DMS 273 (cell line): ENCODE data around the gene FBXL7.

Source experiments
- DNase-seq: peaks from one replicate; lab custom pipeline; 2025; ENCODE audit not compliant: unreplicated experiment; lab: John Stamatoyannopoulos, UW

FBXL7 gene

DNA sequence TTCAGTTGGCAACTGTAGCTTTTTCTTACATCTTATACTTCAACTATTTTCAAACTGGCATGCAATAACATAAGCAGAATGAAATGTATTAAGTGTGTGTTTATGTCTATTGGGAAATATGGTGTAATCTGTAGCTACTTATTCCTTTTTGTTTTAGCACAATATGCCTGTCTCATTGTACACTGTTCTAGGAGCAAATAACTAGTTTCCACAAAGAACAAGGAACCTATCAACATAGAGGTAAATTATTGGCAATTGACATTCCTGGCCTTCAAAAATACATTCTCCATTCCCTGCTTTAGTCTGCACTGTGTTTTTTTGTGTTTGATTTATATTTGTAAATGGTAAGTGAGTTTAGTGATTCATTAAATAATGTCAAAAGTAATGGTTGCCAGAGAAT lies 75.7 kb downstream of the FBXL7 start:
- DNase-seq, result no peak

DNA sequence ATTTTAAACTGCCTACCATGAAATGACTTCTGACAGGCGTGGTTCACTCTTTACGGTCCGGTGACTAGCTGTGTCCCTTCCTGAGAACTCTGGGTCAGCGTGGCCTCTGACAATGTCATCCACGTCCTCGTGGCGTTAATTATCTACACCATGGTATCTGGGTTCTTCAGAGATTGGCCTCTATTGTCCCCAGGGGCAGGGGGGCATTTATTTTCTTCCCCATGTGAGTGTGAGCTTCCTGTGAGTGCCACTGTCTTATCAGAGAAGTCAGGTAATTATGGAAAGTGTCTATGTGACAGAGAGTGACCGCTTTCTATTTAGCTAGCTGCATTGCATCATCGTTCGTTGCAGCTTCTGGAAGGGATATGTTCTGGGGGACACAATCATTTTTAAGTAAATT lies 77.2 kb downstream of the FBXL7 start:
- DNase-seq, result no peak

DNA sequence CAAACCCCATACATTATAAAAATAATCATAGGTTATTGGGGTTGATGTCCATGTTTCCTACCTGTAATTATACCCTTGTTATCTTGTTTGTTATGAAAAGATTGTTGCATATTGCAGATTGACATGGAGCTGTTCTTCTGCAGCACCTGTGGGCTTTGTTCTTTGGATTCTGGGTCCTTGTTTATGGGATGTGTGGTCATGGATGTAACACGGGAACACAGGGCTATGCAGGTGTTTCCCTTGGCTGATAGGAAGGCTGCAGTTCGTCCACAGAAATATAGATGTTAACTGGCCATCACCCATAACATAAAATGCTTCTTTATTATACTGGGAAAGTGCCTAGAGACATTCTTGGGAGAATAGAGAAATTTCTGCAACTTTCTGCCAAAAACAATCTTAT lies 77.9 kb downstream of the FBXL7 start:
- no peak for DNase-seq

DNA sequence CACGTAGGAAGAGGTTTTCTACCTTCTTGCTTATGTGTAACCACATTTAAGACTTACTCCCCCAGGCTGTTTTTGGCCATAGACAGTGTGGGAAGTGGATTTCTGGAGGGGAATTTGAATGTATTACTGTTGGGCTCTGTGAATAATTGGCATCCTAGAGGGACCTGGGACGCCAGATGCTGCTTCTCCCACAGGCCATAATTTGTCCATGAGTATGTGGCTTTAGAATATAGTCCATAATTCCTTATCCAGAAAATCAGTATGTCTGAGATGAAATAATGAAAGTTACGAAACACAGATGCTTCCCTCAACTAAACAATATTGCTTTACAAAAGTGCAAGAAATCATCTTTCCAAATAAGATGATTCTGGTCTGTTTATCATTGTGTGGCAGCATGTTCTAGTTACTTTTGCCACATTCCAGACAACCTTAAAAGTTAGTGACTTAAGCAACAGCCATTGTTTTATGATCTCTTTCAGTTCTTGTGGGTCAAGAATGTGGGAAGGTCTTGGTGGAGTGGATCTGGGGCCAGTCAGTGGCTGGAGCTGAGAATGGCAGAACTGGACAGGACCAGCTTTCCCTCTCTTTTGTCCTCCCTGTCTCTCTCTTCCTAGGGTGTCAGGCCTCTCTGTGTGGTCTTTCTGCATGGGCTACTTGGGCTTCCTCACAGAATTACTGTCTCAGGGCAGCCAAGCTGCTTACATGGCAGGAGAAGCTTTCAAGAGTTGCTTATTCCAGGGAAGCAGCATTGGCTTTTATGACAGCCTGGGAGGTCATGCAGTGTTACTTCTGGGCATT lies 79.4 kb downstream of the FBXL7 start:
- peak; percentile 21 for DNase-seq

DNA sequence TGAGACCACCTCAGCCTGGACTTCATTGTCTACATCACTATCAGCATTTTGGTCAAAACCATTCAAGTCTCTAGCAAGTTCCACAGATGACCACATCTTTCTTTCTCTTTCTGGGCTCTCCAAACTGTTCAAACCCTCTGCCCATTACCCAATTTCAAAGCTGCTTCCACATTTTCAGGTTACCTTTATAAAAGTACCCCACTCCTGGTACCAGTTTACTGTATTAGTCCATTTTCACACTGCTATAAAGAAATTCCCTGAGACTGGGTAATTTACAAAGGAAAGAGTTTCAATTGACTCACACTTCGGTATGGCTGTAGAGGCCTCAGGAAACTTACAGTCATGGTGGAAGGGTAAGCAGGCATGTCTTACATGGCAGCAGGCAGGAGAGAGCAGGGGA lies 84.5 kb downstream of the FBXL7 start:
- no peak for DNase-seq

DNA sequence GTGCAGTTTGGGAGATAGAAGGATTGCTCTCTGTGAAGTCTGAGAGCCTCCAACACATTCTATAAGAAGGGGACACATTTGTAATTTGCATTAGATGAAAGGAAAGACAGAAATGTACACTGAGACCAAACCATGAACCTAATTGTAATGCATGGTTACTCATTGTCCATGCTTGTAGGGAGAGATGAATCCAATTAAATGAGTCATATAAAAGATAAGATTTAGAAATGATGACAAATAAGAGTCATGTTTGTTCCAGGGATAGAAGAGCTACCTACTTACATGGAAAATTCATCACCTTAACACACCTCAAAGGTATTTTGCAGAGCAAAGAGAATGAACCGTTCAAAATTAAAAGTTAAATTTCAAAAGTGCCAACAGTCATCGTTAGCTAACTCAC lies 85.1 kb downstream of the FBXL7 start:
- DNase-seq, result no peak

DNA sequence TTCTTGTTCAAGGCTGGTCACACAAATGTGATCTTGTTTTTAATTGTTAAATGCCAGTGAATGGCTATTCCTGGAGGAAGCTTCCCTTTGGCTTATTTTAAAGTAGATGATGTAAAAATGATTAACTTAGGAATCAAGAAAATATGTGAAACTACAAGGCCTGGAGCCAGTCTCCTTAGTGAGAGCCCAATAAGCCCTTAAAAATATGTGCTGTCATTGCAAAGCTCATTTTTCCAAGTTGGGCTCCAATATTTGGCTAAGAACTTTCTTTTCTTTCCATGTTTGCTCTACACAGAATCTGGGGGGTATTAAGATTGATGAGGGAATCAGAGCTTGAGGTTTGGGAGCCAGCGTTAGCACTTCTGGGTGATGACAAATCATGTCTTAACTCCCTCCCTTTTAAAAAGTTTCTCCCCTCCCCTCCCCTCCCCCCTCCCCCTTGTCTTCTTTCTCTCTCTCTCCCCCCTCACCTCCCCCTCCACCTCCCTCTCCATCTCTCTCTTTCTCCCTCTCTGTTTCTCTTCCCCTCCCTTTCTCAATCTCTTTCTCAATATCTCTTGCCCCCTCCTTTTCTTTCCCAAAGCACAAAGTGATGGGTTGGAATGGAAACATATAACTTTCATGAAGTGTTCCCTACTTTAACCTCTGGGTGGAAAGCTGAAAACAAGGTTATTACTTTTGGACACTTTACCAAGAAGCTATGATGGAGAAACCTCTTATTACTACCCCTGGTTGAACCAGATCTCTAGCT lies 86.0 kb downstream of the FBXL7 start:
- DNase-seq, result no peak

DNA sequence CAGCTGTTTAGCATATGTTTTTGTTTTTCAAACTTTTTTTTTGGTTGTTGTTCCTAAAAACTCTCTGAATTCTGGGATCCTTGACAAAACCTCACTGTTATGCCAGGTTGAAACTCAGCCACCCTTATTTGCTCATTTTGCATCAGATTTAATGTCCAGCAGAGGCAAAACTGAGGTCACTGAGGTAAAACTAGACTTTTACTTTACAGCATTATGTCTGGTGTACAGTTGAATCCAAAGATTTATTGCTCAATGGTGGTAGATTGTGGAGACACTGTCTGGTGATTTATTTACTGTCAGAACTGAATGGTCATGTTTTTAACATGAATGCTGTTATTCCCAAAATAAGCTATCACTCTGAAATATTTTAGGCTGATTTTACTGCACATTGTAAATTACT lies 87.9 kb downstream of the FBXL7 start:
- no peak for DNase-seq

DNA sequence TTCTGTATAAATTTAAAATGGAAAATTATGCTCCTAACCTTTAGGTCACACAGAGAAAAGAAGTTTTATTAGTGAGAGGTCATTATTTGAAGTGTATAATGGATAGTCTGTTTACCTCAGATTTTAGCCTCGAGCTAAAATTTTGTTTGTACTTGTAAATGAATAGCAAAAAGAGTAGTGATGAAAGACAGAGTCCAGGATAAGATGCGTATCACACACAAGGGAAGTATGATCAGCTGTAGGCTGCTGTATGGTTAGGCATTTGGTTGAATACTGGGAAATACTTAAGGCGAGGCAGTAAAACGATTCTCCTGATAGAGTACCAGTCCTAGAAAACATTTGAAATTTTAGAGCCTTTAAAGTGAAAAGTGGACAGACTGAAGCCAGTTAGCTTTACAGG lies 92.7 kb downstream of the FBXL7 start:
- DNase-seq, result no peak

DNA sequence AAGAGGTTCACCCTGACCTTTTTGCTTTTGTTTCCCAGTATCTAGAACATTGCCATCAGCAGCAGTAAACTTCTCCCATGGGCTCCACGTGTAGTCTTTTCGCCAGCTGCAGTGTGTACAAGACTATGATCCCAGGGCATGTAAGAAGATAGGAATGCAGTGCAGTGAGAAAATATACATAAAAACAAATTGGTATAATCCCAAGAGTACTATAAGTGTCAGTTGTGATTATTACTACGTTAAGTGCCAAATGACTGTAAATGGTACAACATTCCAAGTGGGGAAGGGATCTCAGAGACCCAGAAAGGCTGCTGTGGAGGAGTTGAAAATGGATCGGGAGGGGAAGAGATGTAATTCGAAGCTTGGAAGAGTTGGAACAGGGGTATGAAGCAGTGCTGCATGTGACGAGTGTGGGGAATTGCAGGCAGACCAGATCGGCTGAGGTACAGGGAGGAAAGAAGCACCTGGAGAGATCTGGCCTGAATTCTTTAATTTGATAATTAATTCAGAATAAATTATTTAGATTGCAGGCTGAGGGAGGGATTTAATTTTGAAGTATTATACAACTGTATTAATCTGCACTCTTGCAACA lies 95.1 kb downstream of the FBXL7 start:
- DNase-seq, result peak; percentile 49

DNA sequence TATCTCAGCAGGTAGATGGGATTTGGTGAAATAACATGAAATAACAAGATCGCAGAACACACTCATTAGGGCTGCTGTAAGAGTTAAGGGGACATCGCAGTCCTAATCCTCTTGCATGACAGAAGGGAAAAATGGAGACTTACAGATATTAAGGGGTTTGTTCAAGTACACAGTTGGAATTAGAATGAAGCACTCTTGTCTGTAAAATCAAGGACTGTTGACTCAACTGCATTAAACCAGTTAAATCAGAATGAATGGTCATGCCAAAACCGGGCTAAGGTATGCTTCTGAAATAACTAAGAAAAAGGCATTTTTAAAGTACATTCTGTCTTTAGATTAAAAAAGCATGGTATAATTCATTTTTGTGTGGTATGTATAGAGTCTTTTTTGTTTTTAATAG lies 95.9 kb downstream of the FBXL7 start:
- DNase-seq, result no peak

DNA sequence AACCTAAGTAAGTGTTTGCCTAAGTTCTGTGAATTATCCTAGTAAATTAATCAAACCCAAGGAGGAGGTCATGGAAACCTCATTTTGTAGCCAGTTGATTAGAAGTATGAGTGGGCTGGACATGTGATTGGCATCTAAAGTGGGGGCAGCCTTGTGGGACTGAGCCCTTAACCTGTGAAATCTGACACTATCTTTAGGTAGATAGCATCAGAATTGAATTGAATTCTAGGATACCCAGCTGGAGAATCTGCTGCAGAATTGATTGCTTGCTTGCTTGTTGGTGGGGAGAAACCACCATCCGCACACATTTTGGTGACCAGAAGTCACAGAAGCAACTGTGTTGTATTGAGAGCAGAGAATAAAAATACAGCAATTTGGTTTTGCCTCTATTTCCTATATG lies 97.0 kb downstream of the FBXL7 start:
- DNase-seq, result no peak

DNA sequence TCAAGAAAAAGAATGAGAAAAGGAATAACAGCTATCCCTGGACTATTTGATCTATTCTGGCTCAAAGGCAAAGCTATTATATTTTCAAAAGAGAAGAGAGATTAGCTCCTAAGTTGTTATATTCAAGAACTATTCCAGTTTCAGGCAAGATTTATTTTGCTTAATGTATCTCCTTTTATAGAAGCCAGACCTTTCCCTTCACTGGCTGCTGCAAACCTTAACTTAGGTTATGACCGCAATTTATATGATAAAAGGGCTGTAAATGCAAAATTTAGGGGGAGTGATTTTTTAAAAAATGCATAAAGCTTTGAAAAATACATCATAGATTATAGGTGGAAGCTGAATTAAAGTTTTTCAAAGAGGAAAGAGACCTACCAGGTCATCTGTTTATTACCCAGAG lies 97.8 kb downstream of the FBXL7 start:
- no peak for DNase-seq

DNA sequence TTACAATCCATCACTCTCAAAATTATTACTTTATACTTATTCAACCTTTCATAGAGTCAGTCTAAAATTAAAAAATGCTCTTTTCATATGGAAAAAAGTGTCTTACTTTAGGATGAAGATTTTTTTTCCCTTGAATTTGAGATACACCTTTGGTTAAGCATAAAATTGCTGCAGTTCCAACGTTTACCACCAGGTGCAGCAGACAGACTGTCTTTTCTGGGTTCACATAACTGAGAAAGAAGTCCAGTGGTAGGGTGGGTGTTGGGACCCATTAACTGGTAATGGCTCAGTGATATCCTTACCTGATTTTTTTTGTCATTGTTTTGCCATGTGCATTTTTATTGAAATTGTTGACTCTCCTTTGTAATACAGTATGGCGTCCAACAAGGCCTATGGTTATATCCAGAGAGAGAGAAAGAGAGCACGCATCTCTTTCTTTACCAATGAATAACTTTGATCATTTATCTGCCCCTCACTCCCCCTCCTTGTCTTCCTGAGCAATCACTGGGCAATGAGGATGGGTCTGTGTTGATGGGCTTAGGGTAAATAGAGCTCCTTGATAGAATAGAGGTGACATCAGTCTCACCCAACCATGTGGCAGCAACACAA lies 98.4 kb downstream of the FBXL7 start:
- DNase-seq, result peak; percentile 76

DNA sequence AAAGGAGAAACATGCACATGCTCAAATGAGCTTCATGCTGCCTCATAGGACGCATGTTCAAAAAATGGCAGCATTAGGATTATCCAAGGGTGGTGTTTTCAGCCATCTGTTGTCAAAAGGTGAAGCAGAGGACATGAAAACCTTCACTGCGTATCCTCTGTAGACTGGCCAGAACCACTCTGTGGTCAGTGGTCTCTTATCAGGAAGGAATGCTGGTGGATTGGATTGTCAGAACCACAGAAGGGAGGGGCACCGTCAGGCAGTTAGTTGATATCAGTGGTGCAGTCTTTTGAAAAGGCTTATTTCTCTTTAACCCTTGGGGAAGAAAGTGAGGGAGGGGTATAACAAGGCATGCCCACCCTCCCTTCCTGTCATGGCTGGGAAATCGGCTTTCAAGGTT lies 100.1 kb downstream of the FBXL7 start:
- peak; percentile 30 for DNase-seq

DNA sequence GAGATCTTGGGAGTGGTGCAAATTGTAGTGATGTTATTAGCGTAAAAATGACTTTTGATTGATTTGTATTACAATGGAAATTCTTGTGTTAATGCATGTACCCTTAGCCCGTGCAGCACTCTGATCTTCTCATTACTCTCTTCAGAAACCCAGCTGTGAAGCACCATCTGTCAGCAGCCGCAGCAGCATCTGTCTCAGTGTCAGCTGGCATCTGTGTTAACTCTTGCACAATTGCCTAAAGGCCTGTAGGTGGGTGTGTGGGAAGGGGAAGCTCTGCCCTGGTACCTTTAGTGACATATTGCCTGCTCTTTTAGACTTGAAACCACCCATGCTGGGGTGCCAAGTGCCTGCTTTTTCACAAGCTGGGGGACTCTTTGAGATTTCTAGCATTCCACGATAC lies 101.3 kb downstream of the FBXL7 start:
- peak; percentile 98 for DNase-seq

DNA sequence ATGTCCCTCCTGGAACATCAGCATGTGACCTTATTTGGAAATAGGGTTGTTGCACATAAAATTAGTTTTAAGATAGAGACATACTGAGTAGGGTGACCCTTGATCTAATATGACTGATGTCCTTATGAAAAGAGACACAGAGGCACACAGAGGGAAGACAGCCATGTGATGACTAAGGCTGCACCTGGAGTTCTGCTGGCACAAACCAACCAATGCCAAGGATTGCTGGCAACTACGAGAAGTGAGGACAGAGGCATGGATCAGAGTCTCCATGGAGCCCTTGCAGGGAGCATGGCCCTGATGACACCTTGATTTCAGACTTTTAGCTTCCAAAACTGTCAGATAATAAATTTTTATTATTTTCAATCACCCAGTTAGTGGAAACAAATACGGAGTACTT lies 101.9 kb downstream of the FBXL7 start:
- peak; percentile 45 for DNase-seq

DNA sequence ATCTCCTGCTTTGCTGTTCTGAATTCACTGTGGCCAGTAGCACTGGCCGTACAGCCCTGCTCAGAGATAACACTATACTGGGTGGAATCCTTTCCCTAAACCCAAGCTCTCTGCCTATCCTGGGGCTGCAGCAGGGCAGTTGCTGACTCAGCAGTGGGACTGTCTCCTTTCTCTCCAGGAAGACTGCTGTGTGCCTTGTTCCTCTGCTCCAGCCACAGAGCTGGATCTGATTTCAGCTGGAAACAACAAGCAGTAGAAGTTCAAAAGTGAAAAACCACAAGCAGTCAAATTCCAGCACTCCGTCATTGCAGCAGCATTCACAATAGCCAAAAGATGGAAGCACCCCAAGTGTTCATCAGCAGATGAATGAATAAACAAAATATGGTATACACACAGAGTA lies 105.0 kb downstream of the FBXL7 start:
- no peak for DNase-seq

DNA sequence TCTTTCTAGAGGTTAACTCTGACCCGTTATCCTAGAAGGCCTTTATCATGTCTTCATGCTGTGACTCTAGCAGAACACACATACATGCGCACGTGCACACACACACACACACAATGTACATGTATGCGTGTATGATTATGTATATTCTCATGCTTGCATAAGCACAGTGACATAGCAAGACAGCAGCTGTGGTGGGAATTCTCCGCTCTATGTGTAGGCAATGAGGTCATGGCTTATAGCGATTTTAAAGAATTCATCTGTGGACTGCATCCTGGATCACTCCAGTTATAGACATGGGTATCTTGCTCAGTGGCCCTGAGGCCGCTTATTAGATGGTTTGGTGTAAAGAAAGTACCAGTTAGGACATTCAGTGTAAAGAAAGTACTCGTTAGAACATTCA lies 106.2 kb downstream of the FBXL7 start:
- DNase-seq, result no peak

DNA sequence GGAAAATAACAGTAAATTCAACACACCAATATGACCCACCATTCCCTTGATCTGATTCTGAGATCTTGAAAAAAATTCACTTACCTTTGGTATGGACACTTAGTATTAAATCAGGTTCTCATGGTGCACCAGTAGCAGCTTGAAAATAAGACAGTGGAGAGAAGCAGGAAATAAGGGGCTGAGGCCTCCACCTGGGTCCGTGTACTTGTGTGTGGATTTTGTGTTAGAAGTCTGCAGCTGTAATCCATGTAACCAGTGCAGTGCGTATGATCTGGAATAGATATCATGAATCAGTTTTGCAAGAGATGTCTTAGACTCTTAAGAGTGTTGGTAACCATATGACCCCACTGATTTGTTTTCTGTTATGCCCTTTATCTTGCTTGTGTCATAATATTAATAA lies 107.1 kb downstream of the FBXL7 start:
- DNase-seq, result no peak

DNA sequence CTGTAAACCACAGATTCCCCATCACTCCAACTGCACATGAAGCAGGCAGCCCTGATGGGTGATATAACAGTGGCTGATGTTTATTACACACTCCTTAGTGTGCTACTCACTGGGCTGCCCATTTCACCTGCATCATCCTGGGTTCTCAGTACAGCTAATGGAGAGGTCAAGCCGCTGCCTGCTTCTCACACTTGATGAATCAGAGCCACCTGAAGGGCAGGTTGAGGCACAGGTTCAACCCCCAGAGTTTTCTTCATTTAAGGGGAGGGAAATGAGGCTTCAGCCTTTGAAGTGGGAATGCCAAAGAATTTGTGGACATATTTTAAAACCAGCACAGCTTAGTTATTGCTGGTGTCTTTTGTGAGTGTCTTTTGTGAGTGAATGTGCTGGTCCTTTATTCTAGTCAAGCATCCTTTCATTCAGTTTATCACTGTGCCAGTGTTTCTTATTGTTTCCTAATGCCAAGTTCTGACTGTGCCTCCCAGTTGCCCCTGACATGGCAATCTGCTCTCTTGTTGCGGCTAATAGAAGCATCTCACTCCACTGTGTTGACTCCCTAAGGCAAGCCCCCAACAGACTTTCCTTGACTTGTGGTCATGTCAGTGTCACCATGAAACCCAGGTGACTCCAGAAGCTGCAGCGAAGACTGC lies 109.2 kb downstream of the FBXL7 start:
- no peak for DNase-seq
